CD4-positive, alpha-beta T cell (primary cell): ENCODE results near the gene DBNDD1. TPM values are rescaled to one million over a fixed set of nuclear protein-coding genes. Genes with fewer than 3 reads are reported as not detected.
A peak's percentile ranks its signal among the peaks of the same experiment; 100 is the strongest.

Source experiments
- ATAC-seq: fragments of 200-7000 bp; cut with Tn5 transposase; one replicate; pipeline ENCODE4 v1.10.0; 2022; ENCODE audit warnings: mild to moderate bottlenecking; ENCODE audit not compliant: poor library complexity
- CTCF ChIA-PET: fragments of 350-600 bp; sonication (Branson Sonifier 250); formaldehyde crosslinking; loops from one replicate; lab custom pipeline; 2021; ENCODE audit warnings: antibody characterized with exemption, inconsistent platforms; lab: Charles Lee
- POLR2A ChIA-PET: fragments of 350-600 bp; sonication (Branson Sonifier 250); formaldehyde crosslinking; loops from one replicate; lab custom pipeline; 2021; ENCODE audit warnings: antibody characterized with exemption, inconsistent platforms; lab: Charles Lee
- DNase-seq, 14 experiments: peaks; one replicate each; pipeline ENCODE4 v3.0.0-alpha.2; 2013 to 2020; ENCODE audit warnings: mixed read lengths in 2 of 14
- H3K27ac ChIP-seq, 2 donors: one replicate each; pipeline versions ENCODE4 v1.5.1 to v1.7.0; 2013; ENCODE audit warnings: low read length in 2 of 2, low read depth in 1 of 2, mild to moderate bottlenecking in 1 of 2
- H3K27me3 ChIP-seq, 2 experiments: 1 replicate in 1 of 2; 2 replicates in 1 of 2; pipeline versions ENCODE4 v1.6.1 to v1.7.0; 2013; ENCODE audit warnings: low read length in 2 of 2, control low read depth in 1 of 2, mild to moderate bottlenecking in 1 of 2, moderate library complexity in 1 of 2; ENCODE audit not compliant: insufficient read depth in 2 of 2, control insufficient read depth in 1 of 2
- H3K36me3 ChIP-seq: one replicate; pipeline ENCODE4 v1.6.1; 2013; ENCODE audit warnings: low read length, control low read depth; ENCODE audit not compliant: insufficient read depth
- H3K4me1 ChIP-seq: one replicate; pipeline ENCODE4 v1.6.1; 2013; ENCODE audit warnings: low read length, control low read depth; ENCODE audit not compliant: insufficient read depth
- H3K4me3 ChIP-seq: one replicate; pipeline ENCODE4 v1.5.1; 2013; ENCODE audit warnings: mild to moderate bottlenecking, low read length, moderate library complexity
- H3K9me3 ChIP-seq, 2 experiments: 1 replicate in 1 of 2; 2 replicates in 1 of 2; pipeline versions ENCODE4 v1.6.1 to v1.7.0; 2013; ENCODE audit warnings: low read length in 2 of 2, mild to moderate bottlenecking in 2 of 2, control low read depth in 1 of 2, moderate library complexity in 1 of 2; ENCODE audit not compliant: control insufficient read depth in 1 of 2, insufficient read depth in 1 of 2
- H3K27ac Mint-ChIP-seq: one replicate; pipeline ENCODE4 v1.8.0; 2020; ENCODE audit warnings: mixed read lengths
- H3K27me3 Mint-ChIP-seq: one replicate; pipeline ENCODE4 v1.8.0; 2021; ENCODE audit warnings: mixed read lengths
- H3K36me3 Mint-ChIP-seq: one replicate; pipeline ENCODE4 v1.8.0; 2021; ENCODE audit warnings: low read depth, mixed read lengths
- H3K4me1 Mint-ChIP-seq: one replicate; pipeline ENCODE4 v1.8.0; 2021; ENCODE audit warnings: low read depth, mixed read lengths
- H3K4me3 Mint-ChIP-seq: one replicate; pipeline ENCODE4 v1.8.0; 2020; ENCODE audit warnings: mild to moderate bottlenecking, mixed read lengths
- H3K9me3 Mint-ChIP-seq: one replicate; pipeline ENCODE4 v1.8.0; 2020; ENCODE audit warnings: mixed read lengths
- intact Hi-C, 2 experiments: fragments of 100-400 bp; cut with DNase I in 1 of 2; cut with micrococcal nuclease in 1 of 2; formaldehyde crosslinking; loops; one replicate each; pipeline versions ENCODE4 v1.15.1 to v1.9.0; 2023 to 2025; cut with DNase I, micrococcal nuclease
- total RNA-seq, 174 experiments: library from RNA in 2 of 174; stranded (reverse) in 2 of 174; gene quantifications; one replicate each; pipeline ENCODE4 v1.2.3 and lab custom pipeline; 2021 to 2026
- TF ChIP-seq, protein P1 (sequence below): fragments of 200-600 bp; IDR thresholded peaks from one replicate; pipeline ENCODE4 v1.8.0; 2022; ENCODE audit warnings: antibody characterized with exemption, mild to moderate bottlenecking

DBNDD1 gene
- total RNA-seq, 2 experiments from 2014 or later: 2.6 to 2.8 TPM

DNA sequence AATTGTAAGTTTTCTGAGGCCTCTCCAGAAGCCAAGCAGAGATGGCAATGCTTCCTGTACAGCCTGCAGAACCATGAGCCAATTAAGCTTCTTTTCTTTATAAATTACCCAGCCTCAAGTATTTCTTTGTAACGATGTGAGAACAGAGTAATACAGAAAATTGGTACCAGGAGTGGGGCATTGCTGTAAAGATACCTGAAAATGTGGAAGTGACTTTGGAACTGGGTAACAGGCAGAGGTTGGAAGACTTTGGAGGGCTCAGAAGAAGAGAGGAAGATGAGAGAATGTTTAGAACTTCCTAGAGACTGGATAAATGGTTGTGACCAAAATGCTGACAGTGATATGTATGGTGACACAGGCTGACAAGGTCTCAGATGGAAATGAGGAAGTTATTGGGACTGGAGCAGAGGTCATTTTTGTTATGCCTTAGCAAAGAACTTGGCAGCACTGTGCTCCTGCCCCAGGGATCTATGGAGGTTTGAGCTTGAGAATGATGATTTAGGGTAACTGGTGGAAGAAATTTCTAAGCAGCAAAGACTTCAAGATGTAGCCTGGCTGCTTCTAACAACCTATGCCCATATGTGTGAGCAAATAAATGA is 34.7 kb upstream of the DBNDD1 start:
- ATAC-seq (no peak), DNase-seq (no peak)
- Histone ChIP-seq H3K4me3 (no peak overlapping the region), H3K9me3 (peaks cover 19 to 22% of the 10 kb centered on the region in 2 experiments), H3K27me3 (peaks cover 0 to 3% of the 10 kb centered on the region in 2 experiments), H3K27ac (no peak overlapping the region), H3K4me1 (no peaks in the 10 kb centered on the region), H3K36me3 (no peaks in the 10 kb centered on the region)
- POLR2A ChIA-PET: interaction anchor here (0.7 kb wide), 1 partner anchor 9 kb away, joined by 3 read pairs; no protein-coding TSS in a partner anchor
- Mint-ChIP-seq H3K9me3 (peaks cover 13% of the 10 kb centered on the region), H3K4me3 (no peak overlapping the region), H3K27ac (no peak overlapping the region), H3K27me3 (no peaks in the 10 kb centered on the region), H3K36me3 (no peaks in the 10 kb centered on the region), H3K4me1 (peaks cover 3% of the 10 kb centered on the region)
- TF ChIP-seq, protein P1, sequence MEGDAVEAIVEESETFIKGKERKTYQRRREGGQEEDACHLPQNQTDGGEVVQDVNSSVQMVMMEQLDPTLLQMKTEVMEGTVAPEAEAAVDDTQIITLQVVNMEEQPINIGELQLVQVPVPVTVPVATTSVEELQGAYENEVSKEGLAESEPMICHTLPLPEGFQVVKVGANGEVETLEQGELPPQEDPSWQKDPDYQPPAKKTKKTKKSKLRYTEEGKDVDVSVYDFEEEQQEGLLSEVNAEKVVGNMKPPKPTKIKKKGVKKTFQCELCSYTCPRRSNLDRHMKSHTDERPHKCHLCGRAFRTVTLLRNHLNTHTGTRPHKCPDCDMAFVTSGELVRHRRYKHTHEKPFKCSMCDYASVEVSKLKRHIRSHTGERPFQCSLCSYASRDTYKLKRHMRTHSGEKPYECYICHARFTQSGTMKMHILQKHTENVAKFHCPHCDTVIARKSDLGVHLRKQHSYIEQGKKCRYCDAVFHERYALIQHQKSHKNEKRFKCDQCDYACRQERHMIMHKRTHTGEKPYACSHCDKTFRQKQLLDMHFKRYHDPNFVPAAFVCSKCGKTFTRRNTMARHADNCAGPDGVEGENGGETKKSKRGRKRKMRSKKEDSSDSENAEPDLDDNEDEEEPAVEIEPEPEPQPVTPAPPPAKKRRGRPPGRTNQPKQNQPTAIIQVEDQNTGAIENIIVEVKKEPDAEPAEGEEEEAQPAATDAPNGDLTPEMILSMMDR: no peak
- intact Hi-C loops: no loop called here
- CTCF ChIA-PET: no interaction called here

DNA sequence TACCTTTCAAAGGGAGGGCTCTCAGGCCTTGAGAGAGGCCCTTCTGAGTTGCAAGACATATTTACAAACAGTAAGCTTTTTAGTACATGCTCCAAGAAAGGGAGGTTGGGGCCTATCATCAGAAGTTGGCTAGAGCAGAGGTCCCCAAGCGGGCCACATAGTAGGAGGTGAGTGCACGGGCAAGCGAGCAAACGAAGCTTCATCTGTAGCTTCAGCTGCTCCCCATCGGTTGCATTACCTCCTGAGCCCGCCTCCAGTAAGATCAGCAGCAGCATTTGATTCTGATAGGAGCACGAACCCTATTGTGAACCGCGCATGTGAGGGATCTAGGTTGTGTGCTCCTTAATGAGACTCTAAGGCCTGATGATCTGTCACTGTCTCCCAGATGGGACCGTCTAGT is 31.7 kb upstream of the DBNDD1 start:
- Mint-ChIP-seq H3K27ac (no peak overlapping the region), H3K4me3 (no peak overlapping the region), H3K36me3 (no peaks in the 10 kb centered on the region), H3K9me3 (peaks cover 13% of the 10 kb centered on the region), H3K4me1 (peaks cover 19% of the 10 kb centered on the region), H3K27me3 (peaks cover 10% of the 10 kb centered on the region)
- peaks cover 16% of the 10 kb centered on the region for H3K4me1 ChIP-seq
- intact Hi-C loops: no loop called here
- ATAC-seq: no peak
- H3K4me3 ChIP-seq: no peak overlapping the region
- no peak for DNase-seq
- H3K27me3 ChIP-seq: peaks cover 10 to 16% of the 10 kb centered on the region in 2 experiments
- no peak overlapping the region for H3K27ac ChIP-seq
- peaks cover 19 to 29% of the 10 kb centered on the region in 2 experiments for H3K9me3 ChIP-seq
- CTCF ChIA-PET: no interaction called here
- POLR2A ChIA-PET: no interaction called here
- TF ChIP-seq, protein P1: no peak
- no peaks in the 10 kb centered on the region for H3K36me3 ChIP-seq

DNA sequence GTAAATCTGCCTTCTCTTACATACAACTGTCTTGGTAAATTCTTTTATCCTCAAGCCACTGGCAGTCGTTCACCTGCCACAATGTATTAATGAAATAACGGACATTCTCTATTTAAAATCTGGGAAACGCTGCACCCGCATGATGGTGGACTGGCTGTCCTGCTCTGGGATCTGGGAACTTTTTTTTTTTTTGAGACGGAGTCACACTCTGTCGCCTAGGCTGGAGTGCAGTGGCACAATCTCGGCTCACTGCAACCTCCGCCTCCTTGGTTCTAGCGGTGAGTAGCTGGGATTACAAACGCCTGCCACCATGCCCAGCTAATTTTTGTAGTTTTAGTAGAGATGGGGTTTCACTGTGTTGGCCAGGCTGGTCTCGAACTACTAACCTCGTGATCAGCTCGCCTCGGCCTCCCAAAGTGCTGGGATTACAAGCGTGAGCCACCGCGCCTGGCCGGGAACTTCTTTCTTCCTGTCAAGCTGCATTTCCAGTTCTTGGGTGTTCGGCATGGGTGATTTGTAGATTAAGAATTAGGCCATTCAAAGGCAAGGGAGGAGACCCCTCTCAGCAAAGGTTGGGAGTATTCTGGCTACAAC is 29.6 kb upstream of the DBNDD1 start:
- no peak for DNase-seq
- no peaks in the 10 kb centered on the region for H3K36me3 Mint-ChIP-seq
- H3K9me3 Mint-ChIP-seq: peaks cover 7% of the 10 kb centered on the region
- intact Hi-C loops: no loop called here
- Histone ChIP-seq H3K9me3 (peaks cover 2 to 17% of the 10 kb centered on the region in 2 experiments), H3K4me3 (no peak overlapping the region), H3K4me1 (peaks cover 16% of the 10 kb centered on the region), H3K36me3 (no peaks in the 10 kb centered on the region), H3K27ac (no peak overlapping the region), H3K27me3 (peaks cover 10 to 13% of the 10 kb centered on the region in 2 experiments)
- TF ChIP-seq, protein P1: no peak
- H3K4me3 Mint-ChIP-seq: peak overlapping the region; percentile 48
- H3K4me1 Mint-ChIP-seq: peaks cover 19% of the 10 kb centered on the region
- peak overlapping the region; percentile 40 for H3K27ac Mint-ChIP-seq
- CTCF ChIA-PET: interaction anchor here (1.0 kb wide), 1 partner anchor 33 kb away, joined by 3 read pairs; no protein-coding TSS in a partner anchor
- POLR2A ChIA-PET: no interaction called here
- peaks cover 16% of the 10 kb centered on the region for H3K27me3 Mint-ChIP-seq
- ATAC-seq: no peak
